Cerebellar nuclear complex (tissue), 1 donor: ENCODE data around the gene S1PR2.
"Not testable (repeated sequence)": the region's sequence is repeated elsewhere in the genome, so short reads cannot be mapped to it uniquely, and the experiment has no call there.

ENCODE experiments used
- DNase-seq, 2 experiments: peaks; one replicate each; lab custom pipeline; 2025; lab: John Stamatoyannopoulos, UW

S1PR2 gene

DNA sequence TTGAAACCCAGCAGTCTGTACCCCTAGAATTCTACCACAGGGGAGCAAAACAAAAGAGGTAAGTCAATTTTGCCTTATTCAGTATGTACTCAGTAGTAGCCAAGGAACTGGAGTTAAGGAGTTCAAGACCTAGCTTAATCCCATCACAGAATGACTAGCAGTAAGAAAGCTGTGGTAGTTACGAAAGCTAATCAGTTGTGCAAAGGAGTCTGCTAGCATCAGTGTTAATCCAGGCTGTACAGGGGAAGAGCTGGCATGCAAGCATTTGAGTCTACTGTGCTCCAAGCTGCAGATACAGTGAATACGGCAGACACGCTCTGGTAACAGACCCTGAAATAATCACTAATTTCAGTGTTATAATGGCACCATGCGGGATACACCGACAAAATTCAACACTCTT lies 41.1 kb downstream of the S1PR2 start:
- no peak for DNase-seq

GRCh38 chr19:10189616-10190015 lies 41.5 kb downstream of the S1PR2 start:
- DNase-seq = no peak

- no peak for DNase-seq
Observed at GRCh38 chr19:10187315-10187714, 43.8 kb downstream of the S1PR2 start.

DNA sequence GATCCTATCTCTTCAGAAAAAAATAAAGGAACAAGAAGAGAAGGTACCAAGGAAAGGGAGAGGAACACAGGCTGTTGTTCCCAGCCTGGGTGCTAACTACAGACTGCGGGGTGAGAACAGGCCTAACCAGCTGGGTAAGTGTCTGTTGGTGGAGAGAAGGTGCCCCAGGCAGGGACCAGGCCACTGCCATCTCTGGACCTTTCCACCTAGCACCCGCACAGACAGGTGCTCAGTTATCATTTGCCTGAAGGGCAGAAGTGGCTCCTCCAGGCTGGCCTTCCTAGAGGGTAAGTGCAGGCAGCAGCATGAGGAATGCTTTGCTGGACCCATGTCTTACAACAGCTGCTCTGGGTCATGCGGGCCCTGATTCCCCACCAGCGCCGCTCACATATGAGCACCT lies 46.5 kb downstream of the S1PR2 start:
- no peak for DNase-seq

- no peak for DNase-seq
Observed at GRCh38 chr19:10183926-10184325, 47.2 kb downstream of the S1PR2 start.

GRCh38 chr19:10182847-10183246 lies 48.3 kb downstream of the S1PR2 start:
- no peak for DNase-seq

DNA sequence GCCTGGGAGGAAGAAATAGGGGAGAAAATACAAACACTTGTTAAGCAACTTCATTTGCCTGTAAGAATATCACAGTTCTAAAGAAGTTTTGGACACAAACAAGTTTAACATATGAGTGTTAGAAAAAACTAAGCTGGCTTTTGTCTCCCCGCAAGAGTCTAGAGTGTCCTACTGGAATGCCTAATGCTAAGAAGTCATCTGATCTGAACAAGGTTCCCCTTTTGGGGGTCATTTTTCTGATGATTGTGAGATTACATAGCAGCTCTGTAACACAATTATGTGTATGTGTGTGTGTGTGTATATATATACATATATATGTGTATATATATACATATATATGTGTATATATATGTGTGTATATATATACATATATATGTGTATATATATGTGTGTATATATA lies 49.1 kb downstream of the S1PR2 start:
- DNase-seq = no peak

- DNase-seq = no peak
Observed at GRCh38 chr19:10180459-10180858, 50.7 kb downstream of the S1PR2 start.

DNA sequence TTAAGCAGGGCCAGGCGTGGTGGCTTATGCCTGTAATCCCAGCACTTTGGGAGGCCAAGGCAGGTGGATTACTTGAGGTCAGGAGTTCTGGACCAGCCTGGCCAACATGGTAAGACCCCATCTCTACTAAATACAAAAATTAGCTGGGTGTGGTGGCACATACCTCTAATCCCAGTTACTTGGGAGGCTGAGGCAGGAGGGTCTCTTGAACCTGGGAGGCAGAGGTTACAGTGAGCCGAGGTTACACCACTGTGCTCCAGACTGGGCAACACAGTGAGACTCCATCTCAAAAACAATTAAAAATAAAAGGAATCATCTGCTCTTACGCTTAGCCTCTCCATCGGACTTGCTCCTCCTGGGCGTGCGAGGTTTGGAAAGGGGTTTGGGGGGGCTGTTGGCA lies 51.1 kb downstream of the S1PR2 start:
- not testable (repeated sequence) for DNase-seq

DNA sequence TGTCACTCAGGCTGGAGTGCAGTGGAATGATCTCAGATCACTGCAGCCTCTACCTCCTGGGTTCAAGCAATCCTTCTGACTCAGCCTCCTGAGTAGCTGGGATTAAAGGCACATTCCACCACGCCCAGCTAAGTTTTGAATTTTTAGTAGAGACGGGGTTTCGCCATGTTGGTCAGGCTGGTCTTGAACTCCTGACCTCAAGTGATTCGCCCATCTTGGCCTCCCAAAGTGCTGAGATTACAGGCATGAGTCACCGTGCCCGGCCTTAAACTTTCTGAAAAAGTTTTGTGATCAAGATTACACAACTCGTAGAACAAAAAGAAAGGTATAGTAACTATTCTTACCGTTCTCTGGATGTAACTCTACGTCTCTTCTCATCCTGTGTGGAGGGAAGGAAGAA lies 57.6 kb downstream of the S1PR2 start:
- no peak for DNase-seq
